Glutamatergic neuron (in vitro differentiated cells): ENCODE results near the gene GABRB3. TPM values are rescaled to one million over a fixed set of nuclear protein-coding genes. Genes with fewer than 3 reads are reported as not detected.

Experiments
- DNase-seq: peaks from one replicate; pipeline ENCODE4 v3.0.0; 2022
- H3K27ac Mint-ChIP-seq: one replicate; pipeline ENCODE4 v1.8.0; 2020; ENCODE audit warnings: mild to moderate bottlenecking, mixed read lengths, inconsistent platforms; ENCODE audit not compliant: unreplicated experiment
- H3K27me3 Mint-ChIP-seq: one replicate; pipeline ENCODE4 v1.8.0; 2020; ENCODE audit warnings: mild to moderate bottlenecking, moderate library complexity, mixed read lengths, inconsistent platforms; ENCODE audit not compliant: unreplicated experiment
- H3K36me3 Mint-ChIP-seq: one replicate; pipeline ENCODE4 v1.8.0; 2020; ENCODE audit warnings: mild to moderate bottlenecking, mixed read lengths, inconsistent platforms; ENCODE audit not compliant: unreplicated experiment
- H3K4me1 Mint-ChIP-seq: one replicate; pipeline ENCODE4 v1.8.0; 2020; ENCODE audit warnings: mild to moderate bottlenecking, low read depth, mixed read lengths, inconsistent platforms; ENCODE audit not compliant: unreplicated experiment
- H3K4me3 Mint-ChIP-seq: one replicate; pipeline ENCODE4 v1.8.0; 2020; ENCODE audit warnings: mild to moderate bottlenecking, mixed read lengths, inconsistent platforms; ENCODE audit not compliant: unreplicated experiment
- H3K9me3 Mint-ChIP-seq: one replicate; pipeline ENCODE4 v1.8.0; 2020; ENCODE audit warnings: mild to moderate bottlenecking, moderate library complexity, mixed read lengths, inconsistent platforms; ENCODE audit not compliant: unreplicated experiment
- total RNA-seq: library from RNA; stranded (reverse); fragmentation: NEBNext Ultra II Directional; extraction: Animal tissue kit (Norgen Biotek cat#: 25700); gene quantifications from one replicate; pipeline ENCODE4 v1.2.1, GENCODE V29; 2021; ENCODE audit not compliant: unreplicated experiment
- TF ChIP-seq, protein P1 (sequence below): fragments of 200-600 bp; sonication (generic); IDR thresholded peaks from one replicate; pipeline ENCODE4 v1.5.0; 2021; ENCODE audit not compliant: partially characterized antibody, unreplicated experiment

The GABRB3 gene
- total RNA-seq, 1 donor from 2014 or later = 287 TPM

DNA sequence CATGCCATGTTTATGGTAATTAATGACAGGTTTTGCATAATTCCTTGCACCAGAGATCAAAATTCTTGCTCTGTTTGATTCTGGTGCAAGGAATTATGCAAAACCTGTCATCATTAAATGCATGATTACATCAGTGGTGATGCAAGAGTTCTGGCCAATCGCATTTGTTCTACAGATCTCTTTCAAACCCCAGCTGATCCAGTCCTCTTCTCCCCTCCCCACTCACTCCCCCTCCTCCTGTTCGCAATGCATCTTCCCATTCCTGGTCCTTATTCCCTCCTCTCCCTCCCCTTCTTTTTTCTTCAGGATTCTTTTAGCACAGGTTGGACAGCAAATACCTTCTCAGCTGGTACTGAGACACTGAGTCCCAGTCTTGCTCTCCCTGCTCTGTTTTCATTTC is 82.1 kb downstream of the GABRB3 start:
- Mint-ChIP-seq H3K4me3 (no peak overlapping the region), H3K27ac (peak overlapping the region; percentile 0), H3K9me3 (peaks cover 11% of the 10 kb centered on the region), H3K36me3 (peaks cover 6% of the 10 kb centered on the region), H3K27me3 (peaks cover 1% of the 10 kb centered on the region), H3K4me1 (peaks cover 29% of the 10 kb centered on the region)
- DNase-seq = no peak
- TF ChIP-seq, protein P1, sequence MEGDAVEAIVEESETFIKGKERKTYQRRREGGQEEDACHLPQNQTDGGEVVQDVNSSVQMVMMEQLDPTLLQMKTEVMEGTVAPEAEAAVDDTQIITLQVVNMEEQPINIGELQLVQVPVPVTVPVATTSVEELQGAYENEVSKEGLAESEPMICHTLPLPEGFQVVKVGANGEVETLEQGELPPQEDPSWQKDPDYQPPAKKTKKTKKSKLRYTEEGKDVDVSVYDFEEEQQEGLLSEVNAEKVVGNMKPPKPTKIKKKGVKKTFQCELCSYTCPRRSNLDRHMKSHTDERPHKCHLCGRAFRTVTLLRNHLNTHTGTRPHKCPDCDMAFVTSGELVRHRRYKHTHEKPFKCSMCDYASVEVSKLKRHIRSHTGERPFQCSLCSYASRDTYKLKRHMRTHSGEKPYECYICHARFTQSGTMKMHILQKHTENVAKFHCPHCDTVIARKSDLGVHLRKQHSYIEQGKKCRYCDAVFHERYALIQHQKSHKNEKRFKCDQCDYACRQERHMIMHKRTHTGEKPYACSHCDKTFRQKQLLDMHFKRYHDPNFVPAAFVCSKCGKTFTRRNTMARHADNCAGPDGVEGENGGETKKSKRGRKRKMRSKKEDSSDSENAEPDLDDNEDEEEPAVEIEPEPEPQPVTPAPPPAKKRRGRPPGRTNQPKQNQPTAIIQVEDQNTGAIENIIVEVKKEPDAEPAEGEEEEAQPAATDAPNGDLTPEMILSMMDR = no peak

DNA sequence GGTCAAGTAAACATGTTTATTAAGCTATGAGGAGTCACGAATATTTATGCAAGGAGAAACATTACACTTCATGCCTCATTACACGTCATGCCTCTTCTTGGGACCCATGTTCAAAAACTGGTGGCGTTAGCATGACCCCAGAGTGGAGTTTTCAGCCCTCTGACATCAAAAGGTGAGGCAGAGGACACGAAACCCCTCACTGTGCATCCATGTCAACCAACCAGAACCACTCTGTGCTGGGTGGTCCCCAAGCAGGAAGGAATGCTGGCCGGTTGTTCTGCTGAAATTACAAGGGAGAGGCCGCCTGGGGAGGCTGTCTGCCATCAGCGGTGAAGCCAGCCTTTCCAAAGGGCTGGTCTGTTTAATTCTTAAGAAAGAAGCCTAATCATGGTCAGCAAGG is 83.4 kb downstream of the GABRB3 start:
- Mint-ChIP-seq H3K4me3 (no peak overlapping the region), H3K9me3 (peaks cover 12% of the 10 kb centered on the region), H3K4me1 (peaks cover 33% of the 10 kb centered on the region), H3K27ac (no peak overlapping the region), H3K36me3 (peaks cover 4% of the 10 kb centered on the region), H3K27me3 (peaks cover 1% of the 10 kb centered on the region)
- TF ChIP-seq, protein P1 = no peak
- no peak for DNase-seq

DNA sequence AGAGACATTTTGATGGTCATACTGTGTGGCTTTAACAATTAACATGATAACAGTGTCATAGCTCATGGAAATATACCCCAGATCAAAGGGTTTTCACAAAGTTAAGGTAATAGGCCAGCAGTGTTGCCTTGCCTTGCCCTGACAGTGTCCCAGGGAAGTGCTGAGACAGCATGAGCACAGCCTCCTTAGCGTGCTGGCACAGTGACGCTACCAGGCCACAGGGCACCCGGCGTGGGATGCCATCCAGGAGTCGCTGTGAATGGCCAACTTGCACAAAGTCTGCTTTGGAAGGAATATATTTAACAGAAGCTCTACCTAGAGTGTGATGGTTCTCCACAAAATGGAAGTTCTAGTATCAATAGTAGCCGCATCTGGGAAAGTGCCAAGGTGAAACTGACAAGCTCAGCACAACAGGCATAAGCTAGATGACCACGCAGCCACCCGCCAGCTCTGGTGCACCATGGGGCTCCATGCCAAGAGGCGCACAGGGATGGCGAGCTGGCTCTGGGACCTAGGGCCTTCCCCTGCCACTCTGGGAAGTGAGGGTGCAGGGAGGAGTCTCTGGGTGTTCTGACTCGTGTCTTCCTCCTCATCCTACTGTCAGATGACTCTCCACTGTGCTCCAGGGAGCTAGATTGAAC is 86.2 kb downstream of the GABRB3 start:
- no peak for DNase-seq
- H3K4me1 Mint-ChIP-seq = peaks cover 27% of the 10 kb centered on the region
- H3K27ac Mint-ChIP-seq = no peak overlapping the region

DNA sequence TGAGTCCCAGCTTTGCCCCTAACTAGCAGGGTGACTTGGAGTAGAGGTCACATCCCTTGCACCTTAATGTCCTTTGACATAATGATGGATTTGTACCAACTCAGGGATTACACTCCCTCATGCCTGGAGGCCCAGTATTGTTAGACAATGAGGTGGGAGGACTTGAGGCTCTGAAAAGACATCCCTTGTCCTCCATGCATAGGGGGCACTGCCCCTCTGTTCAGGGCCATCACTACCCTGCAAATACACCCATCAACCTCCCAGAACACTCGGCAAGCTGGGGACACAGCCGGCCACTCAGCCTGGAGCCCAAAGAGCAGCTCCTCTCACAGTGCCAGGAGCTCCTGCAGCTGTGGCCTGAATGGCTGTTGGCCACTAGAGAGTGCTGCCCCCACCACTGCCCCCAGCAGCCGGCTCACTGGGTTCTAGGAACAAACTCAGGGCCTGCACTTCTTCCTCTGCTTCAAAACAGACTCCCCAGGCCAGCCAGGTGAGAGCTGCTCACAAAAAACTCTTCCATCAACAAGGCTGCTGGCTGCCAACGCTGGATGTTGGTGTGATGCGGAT is 90.2 kb downstream of the GABRB3 start:
- Mint-ChIP-seq H3K4me1 (peaks cover 26% of the 10 kb centered on the region), H3K27me3 (no peaks in the 10 kb centered on the region), H3K36me3 (no peaks in the 10 kb centered on the region), H3K9me3 (peaks cover 11% of the 10 kb centered on the region), H3K4me3 (no peak overlapping the region), H3K27ac (no peak overlapping the region)
- TF ChIP-seq, protein P1 = no peak
- no peak for DNase-seq

More for the DNA sequence above, 86.2 kb downstream of the GABRB3 start:
- Mint-ChIP-seq H3K36me3 (no peaks in the 10 kb centered on the region), H3K9me3 (peaks cover 9% of the 10 kb centered on the region), H3K4me3 (no peak overlapping the region), H3K27me3 (no peaks in the 10 kb centered on the region)
- TF ChIP-seq, protein P1 = no peak

DNA sequence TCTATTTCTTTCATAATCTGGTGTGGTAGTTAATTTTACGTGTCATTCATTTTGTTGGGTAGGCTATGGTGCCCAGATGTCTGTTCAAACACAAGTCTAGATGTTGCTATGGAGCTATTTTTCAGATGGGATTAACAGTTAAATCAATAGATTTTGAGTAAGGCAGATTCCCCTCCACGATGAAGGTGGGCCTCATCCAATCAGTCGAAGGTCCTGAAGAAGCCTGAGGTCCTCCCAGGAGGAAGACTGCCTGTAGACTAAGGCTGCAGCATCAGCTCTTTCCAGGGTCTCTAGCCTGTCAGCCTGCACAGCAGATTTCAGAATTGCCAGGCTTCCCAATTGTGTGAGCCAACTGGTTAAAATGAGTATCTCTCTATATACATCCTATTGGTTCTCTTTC is 92.9 kb downstream of the GABRB3 start:
- no peaks in the 10 kb centered on the region for H3K36me3 Mint-ChIP-seq
- H3K9me3 Mint-ChIP-seq = peaks cover 16% of the 10 kb centered on the region
- no peak overlapping the region for H3K27ac Mint-ChIP-seq
- TF ChIP-seq, protein P1 = no peak
- peaks cover 5% of the 10 kb centered on the region for H3K27me3 Mint-ChIP-seq
- DNase-seq = no peak
- H3K4me3 Mint-ChIP-seq = no peak overlapping the region
- H3K4me1 Mint-ChIP-seq = peaks cover 40% of the 10 kb centered on the region
